ENCODE measurements around the gene APOE. TPM values are rescaled to one million over a fixed set of nuclear protein-coding genes. Genes with fewer than 3 reads are reported as not detected.
A peak's percentile ranks its signal among the peaks of the same experiment; 100 is the strongest.
"Not testable (repeated sequence)": the region's sequence is repeated elsewhere in the genome, so short reads cannot be mapped to it uniquely, and the experiment has no call there.

Gene APOE
- total RNA-seq, result 100 to 1,000 TPM in 2 of 4 donors, 10 to 100 TPM in 2; 63.5 to 188 (median 92.2) TPM
- polyA plus RNA-seq, result 100 to 1,000 TPM; 111 to 326 (median 208) TPM

DNA sequence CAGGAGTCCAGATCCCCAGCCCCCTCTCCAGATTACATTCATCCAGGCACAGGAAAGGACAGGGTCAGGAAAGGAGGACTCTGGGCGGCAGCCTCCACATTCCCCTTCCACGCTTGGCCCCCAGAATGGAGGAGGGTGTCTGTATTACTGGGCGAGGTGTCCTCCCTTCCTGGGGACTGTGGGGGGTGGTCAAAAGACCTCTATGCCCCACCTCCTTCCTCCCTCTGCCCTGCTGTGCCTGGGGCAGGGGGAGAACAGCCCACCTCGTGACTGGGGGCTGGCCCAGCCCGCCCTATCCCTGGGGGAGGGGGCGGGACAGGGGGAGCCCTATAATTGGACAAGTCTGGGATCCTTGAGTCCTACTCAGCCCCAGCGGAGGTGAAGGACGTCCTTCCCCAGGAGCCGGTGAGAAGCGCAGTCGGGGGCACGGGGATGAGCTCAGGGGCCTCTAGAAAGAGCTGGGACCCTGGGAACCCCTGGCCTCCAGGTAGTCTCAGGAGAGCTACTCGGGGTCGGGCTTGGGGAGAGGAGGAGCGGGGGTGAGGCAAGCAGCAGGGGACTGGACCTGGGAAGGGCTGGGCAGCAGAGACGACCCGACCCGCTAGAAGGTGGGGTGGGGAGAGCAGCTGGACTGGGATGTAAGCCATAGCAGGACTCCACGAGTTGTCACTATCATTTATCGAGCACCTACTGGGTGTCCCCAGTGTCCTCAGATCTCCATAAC is at the start of gene APOE:
APOE (plus strand) TSS at position 360 of the 724 bp plus-strand sequence. CDS start 829 bp downstream, outside the sequence.
- peak within 1 kb of the TSS in 1 of 4 donors; percentile 26 for H3K4me3 ChIP-seq
- no peaks in the 10 kb centered on the region for H3K9me3 ChIP-seq
- intact Hi-C loops (cut with DNase I), result no loop called here
- no peak for DNase-seq
- peaks cover 0 to 26% (median 14%) of the 10 kb centered on the region in 4 donors for H3K36me3 ChIP-seq
- 5% methylated on average over 20 of the region's 20 CpGs for WGBS, 2 donors
- no peak within 1 kb of the TSS for H3K27ac ChIP-seq
- peaks cover 0 to 6% (median 5%) of the 10 kb centered on the region in 4 donors for H3K4me1 ChIP-seq
- TF ChIP-seq EP300 (IDR thresholded peaks at IDR 0.05) (no peak), POLR2A (IDR thresholded peaks at IDR 0.05) (no peak), POLR2AphosphoS5 (IDR thresholded peaks at IDR 0.05) (no peak)
- TF ChIP-seq, protein P1, sequence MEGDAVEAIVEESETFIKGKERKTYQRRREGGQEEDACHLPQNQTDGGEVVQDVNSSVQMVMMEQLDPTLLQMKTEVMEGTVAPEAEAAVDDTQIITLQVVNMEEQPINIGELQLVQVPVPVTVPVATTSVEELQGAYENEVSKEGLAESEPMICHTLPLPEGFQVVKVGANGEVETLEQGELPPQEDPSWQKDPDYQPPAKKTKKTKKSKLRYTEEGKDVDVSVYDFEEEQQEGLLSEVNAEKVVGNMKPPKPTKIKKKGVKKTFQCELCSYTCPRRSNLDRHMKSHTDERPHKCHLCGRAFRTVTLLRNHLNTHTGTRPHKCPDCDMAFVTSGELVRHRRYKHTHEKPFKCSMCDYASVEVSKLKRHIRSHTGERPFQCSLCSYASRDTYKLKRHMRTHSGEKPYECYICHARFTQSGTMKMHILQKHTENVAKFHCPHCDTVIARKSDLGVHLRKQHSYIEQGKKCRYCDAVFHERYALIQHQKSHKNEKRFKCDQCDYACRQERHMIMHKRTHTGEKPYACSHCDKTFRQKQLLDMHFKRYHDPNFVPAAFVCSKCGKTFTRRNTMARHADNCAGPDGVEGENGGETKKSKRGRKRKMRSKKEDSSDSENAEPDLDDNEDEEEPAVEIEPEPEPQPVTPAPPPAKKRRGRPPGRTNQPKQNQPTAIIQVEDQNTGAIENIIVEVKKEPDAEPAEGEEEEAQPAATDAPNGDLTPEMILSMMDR (IDR thresholded peaks at IDR 0.05), result no peak
- H3K27me3 ChIP-seq, result peaks cover 9 to 34% (median 24%) of the 10 kb centered on the region in 3 donors

DNA sequence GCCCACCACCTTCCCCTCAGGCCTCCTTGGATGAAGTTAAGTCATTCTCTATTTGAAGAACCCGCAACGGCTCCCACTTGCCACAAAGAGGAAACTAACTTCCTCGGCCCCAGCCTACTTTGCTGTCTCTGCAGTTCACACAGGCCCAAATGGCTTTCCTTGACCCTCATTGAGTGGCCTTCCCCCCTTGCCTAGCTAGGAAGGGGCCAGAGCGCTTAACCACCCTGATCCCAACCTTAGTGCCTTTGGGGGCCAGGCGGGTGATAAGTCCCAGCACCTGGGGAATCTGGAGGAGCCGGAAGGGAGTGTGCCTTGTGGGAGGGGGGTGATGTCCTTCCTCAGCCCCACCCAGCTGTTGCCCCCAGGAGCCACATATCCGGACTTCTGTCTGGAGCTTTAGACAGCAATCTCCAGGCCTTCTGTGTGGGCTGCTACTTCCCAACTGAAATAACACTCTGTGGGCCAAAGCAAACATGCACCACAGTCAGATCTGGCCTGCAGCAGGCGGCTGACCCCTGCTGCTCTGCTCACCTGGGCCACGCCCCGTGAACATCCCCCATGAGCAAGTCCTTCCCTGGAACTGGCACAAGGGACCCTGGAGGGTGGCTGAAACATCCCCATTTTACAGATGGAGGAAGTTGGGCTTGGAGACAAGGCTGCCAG is 49.0 kb upstream of the APOE start:
- DNase-seq, result no peak
- WGBS, 2 donors, result 50 to 62% methylated on average over 10 of the region's 10 CpGs
- H3K4me3 ChIP-seq, result no peak overlapping the region
- intact Hi-C loops (cut with DNase I), result no loop called here
- H3K27me3 ChIP-seq, result no peaks in the 10 kb centered on the region
- peaks cover 0 to 5% (median 0%) of the 10 kb centered on the region in 4 donors for H3K36me3 ChIP-seq
- H3K4me1 ChIP-seq, result peaks cover 0 to 7% (median 0%) of the 10 kb centered on the region in 4 donors
- H3K9me3 ChIP-seq, result no peaks in the 10 kb centered on the region
- TF ChIP-seq, protein P1 (IDR thresholded peaks at IDR 0.05), result no peak
- no peak for TF ChIP-seq EP300 (IDR thresholded peaks at IDR 0.05)
- TF ChIP-seq POLR2AphosphoS5 (IDR thresholded peaks at IDR 0.05), result no peak
- H3K27ac ChIP-seq, result peak overlapping the region in 1 of 4 donors; percentile 42

DNA sequence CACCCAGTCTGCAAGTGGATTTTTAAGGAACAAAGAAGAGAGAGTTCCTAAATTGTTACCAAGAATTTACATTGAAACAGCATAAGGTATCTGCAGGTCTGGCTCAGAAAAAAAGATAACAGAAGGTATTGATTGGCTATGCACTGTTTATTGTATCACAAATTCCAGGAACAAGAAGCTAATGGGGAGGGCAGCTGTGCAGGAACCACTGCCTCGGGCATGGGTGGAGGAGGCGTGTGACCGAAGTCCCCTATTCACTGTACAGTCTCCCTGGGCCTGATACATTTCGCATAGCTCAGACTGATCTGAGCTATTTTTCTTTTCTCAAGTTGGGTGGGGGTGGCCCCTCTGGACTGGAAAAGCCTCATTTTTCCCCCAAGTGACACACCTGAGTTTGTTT is 47.8 kb upstream of the APOE start:
- TF ChIP-seq, protein P1 (IDR thresholded peaks at IDR 0.05), result no peak
- TF ChIP-seq POLR2AphosphoS5 (IDR thresholded peaks at IDR 0.05), result no peak
- no peak for TF ChIP-seq EP300 (IDR thresholded peaks at IDR 0.05)
- no peak for TF ChIP-seq POLR2A (IDR thresholded peaks at IDR 0.05)
- intact Hi-C loops (cut with DNase I), result no loop called here
- DNase-seq, result no peak
- Histone ChIP-seq H3K4me3 (no peak overlapping the region), H3K27ac (no peak overlapping the region), H3K4me1 (peaks cover 0 to 7% (median 0%) of the 10 kb centered on the region in 4 donors), H3K9me3 (no peaks in the 10 kb centered on the region), H3K27me3 (no peaks in the 10 kb centered on the region), H3K36me3 (peaks cover 0 to 3% (median 0%) of the 10 kb centered on the region in 4 donors)
- WGBS, 2 donors, result 41 to 79% methylated on average over 4 of the region's 4 CpGs

DNA sequence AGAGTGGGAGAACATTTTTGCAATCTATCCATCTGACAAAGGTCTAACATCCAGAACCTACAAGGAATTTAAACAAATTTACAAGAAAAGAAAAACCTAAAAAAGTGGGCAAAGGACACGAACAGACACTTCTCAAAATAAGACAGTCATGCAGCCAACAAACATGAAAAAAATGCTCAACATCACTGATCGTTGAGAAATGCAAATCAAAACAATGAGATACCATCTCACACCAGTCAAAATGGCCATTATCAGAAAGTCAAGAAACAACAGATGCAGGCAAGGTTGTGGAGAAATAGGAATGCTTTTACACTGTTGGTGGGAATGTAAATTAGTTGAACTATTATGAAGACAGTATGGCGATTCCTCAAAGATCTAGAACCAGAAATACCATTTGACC is 44.0 kb upstream of the APOE start:
- H3K4me3 ChIP-seq; intact Hi-C loops (cut with DNase I): not testable (repeated sequence)

DNA sequence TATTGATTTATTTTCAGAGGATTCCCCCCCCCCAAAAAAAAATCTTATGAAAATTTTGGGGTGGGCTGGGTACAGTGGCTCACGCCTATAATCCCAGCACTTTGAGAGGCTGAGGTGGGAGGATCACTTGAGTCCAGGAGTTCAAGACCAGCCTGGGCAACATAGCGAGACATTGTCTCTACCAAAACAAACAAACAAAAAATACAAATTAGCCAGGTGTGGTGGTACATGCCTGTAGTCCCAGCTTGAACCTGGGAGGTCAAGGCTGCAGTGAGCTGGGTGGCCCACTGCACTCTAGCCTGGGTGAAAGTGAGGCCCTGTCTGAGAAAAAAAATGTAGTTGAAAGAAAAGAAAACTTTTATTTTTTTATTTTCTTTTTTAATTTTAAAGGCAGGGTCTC is 41.6 kb upstream of the APOE start:
- no peaks in the 10 kb centered on the region for H3K27me3 ChIP-seq
- H3K36me3 ChIP-seq, result peaks cover 0 to 29% (median 7%) of the 10 kb centered on the region in 4 donors
- no peak overlapping the region for H3K4me3 ChIP-seq
- no peak for DNase-seq
- no peaks in the 10 kb centered on the region for H3K9me3 ChIP-seq
- WGBS, 2 donors, result 79 to 90% methylated on average over 2 of the region's 2 CpGs
- H3K4me1 ChIP-seq, result no peaks in the 10 kb centered on the region
- H3K27ac ChIP-seq, result no peak overlapping the region
- no peak for TF ChIP-seq POLR2AphosphoS5 (IDR thresholded peaks at IDR 0.05)
- no peak for TF ChIP-seq POLR2A (IDR thresholded peaks at IDR 0.05)
- TF ChIP-seq EP300 (IDR thresholded peaks at IDR 0.05), result no peak
- TF ChIP-seq, protein P1 (IDR thresholded peaks at IDR 0.05), result no peak
- intact Hi-C loops (cut with DNase I), result no loop called here

More for the DNA sequence above, 44.0 kb upstream of the APOE start:
- not testable (repeated sequence) for H3K27me3 ChIP-seq, H3K9me3 ChIP-seq, DNase-seq, H3K4me1 ChIP-seq, H3K27ac ChIP-seq
- peaks cover 0 to 18% (median 7%) of the 10 kb centered on the region in 4 donors for H3K36me3 ChIP-seq
- WGBS, 2 donors, result 88% methylated on average over 3 of the region's 3 CpGs
